Thyroid gland (tissue), 4 donors: Measurements from ENCODE around the gene DLG2.

Experiments
- CTCF ChIP-seq, 6 experiments: fragments of 200-600 bp in 3 of 6; fragments of 450-650 bp in 3 of 6; sonication (generic) in 3 of 6; IDR thresholded peaks; one replicate each; pipeline ENCODE4 v1.5.1; 2016 to 2019; ENCODE audit warnings: antibody characterized with exemption in 6 of 6, mild to moderate bottlenecking in 2 of 6, inconsistent platforms in 1 of 6, moderate library complexity in 1 of 6
- POLR2A ChIP-seq, 2 donors: fragments of 450-650 bp; IDR thresholded peaks; one replicate each; pipeline ENCODE4 v1.6.1; 2017; ENCODE audit warnings: antibody characterized with exemption in 2 of 2, mild to moderate bottlenecking in 2 of 2, moderate library complexity in 1 of 2

GRCh38 chr11:85238906-85239305 lies 388.2 kb downstream of the DLG2 start:
- TF ChIP-seq CTCF (IDR thresholded peaks at IDR 0.05) (no peak), POLR2A (IDR thresholded peaks at IDR 0.05) (no peak)
